GM23248 (cell line): ENCODE data around the gene SLC8A1. TPM values are rescaled to one million over a fixed set of nuclear protein-coding genes. Genes with fewer than 3 reads are reported as not detected.

Source experiments
- DNase-seq: peaks from one replicate; pipeline ENCODE4 v3.0.0-alpha.2; 2015
- H2AFZ ChIP-seq: fragments of 200-600 bp; sonication (generic); 2 replicates; pipeline ENCODE4 v1.6.1; 2016; ENCODE audit warnings: antibody characterized with exemption
- H3F3A ChIP-seq: fragments of 200-600 bp; sonication (generic); 2 replicates; pipeline ENCODE4 v1.6.1; 2016; ENCODE audit warnings: mild to moderate bottlenecking, antibody characterized with exemption, mixed run types; ENCODE audit not compliant: insufficient read depth
- H3K27ac ChIP-seq: fragments of 200-600 bp; sonication (generic); 2 replicates; pipeline ENCODE4 v1.5.1; 2016; ENCODE audit warnings: mild to moderate bottlenecking
- H3K27me3 ChIP-seq: fragments of 200-600 bp; sonication (generic); replicated peaks from 2 replicates; pipeline ENCODE4 v1.6.1; 2016; ENCODE audit warnings: mild to moderate bottlenecking; ENCODE audit not compliant: insufficient read depth
- H3K36me3 ChIP-seq: fragments of 200-600 bp; sonication (generic); 2 replicates; pipeline ENCODE4 v1.6.1; 2016; ENCODE audit warnings: low read depth, mild to moderate bottlenecking
- H3K4me1 ChIP-seq: fragments of 200-600 bp; sonication (generic); 2 replicates; pipeline ENCODE4 v1.6.1; 2016; ENCODE audit warnings: mild to moderate bottlenecking; ENCODE audit not compliant: insufficient read depth
- H3K4me2 ChIP-seq: fragments of 200-600 bp; sonication (generic); one replicate; pipeline ENCODE4 v1.6.1; 2016; ENCODE audit warnings: mild to moderate bottlenecking; ENCODE audit not compliant: unreplicated experiment
- H3K4me3 ChIP-seq: fragments of 200-600 bp; sonication (generic); 2 replicates; pipeline ENCODE4 v1.5.1; 2016; ENCODE audit warnings: mild to moderate bottlenecking
- H3K79me2 ChIP-seq: fragments of 200-600 bp; sonication (generic); 2 replicates; pipeline ENCODE4 v1.6.1; 2016; ENCODE audit warnings: mild to moderate bottlenecking; ENCODE audit not compliant: insufficient read depth
- H3K9ac ChIP-seq: fragments of 200-600 bp; sonication (generic); 2 replicates; pipeline ENCODE4 v1.6.1; 2016; ENCODE audit warnings: mild to moderate bottlenecking
- H3K9me2 ChIP-seq: fragments of 200-600 bp; sonication (generic); 2 replicates; pipeline ENCODE4 v1.6.1; 2016; ENCODE audit warnings: mixed run types, mild to moderate bottlenecking, moderate library complexity; ENCODE audit not compliant: insufficient read depth
- H3K9me3 ChIP-seq: fragments of 200-600 bp; sonication (generic); one replicate; pipeline ENCODE4 v1.6.1; 2017; ENCODE audit warnings: low read depth
- H4K20me1 ChIP-seq: fragments of 200-600 bp; sonication (generic); 2 replicates; pipeline ENCODE4 v1.6.0; 2016; ENCODE audit not compliant: insufficient read depth
- EZH2 ChIP-seq: fragments of 200-600 bp; sonication (generic); IDR thresholded peaks from 2 replicates; pipeline ENCODE4 v1.6.1; 2018; ENCODE audit warnings: antibody characterized with exemption, mild to moderate bottlenecking; ENCODE audit not compliant: insufficient read depth, poor library complexity, severe bottlenecking
- EZH2phosphoT487 ChIP-seq: fragments of 200-600 bp; sonication (generic); IDR thresholded peaks from 2 replicates; pipeline ENCODE4 v1.6.1; 2018; ENCODE audit warnings: antibody characterized with exemption, moderate library complexity, mild to moderate bottlenecking, low read depth; ENCODE audit not compliant: insufficient read depth
- WGBS, 2 experiments: methylation state at CpG; one replicate each; pipeline ENCODE4 v1.1.6; 2015 to 2017; ENCODE audit warnings: low lambda C conversion rate in 2 of 2, low coverage in 1 of 2; ENCODE audit errors: missing lambda C conversion rate in 2 of 2; 5-methylcytosine and 5-hydroxymethylcytosine counted together
- in situ Hi-C: fragments of 300-500 bp; cut with MboI; formaldehyde crosslinking; loops from 2 replicates; pipeline ENCODE4 v1.15.0; 2020
- polyA plus RNA-seq: library from polyadenylated mRNA; unstranded; fragments of >200 nt; fragmentation: Nextera tagmentation; extraction: Ambion mirVana; gene quantifications from 2 replicates; pipeline ENCODE4 v1.2.1, GENCODE V29; 2016
- total RNA-seq: library from RNA; depleted of rRNA; stranded (reverse); fragments of >200 nt; shearing (Covaris generic); gene quantifications from 2 replicates; pipeline ENCODE4 v1.2.3, GENCODE V29; 2014

Gene SLC8A1
- total and polyA plus RNA-seq, 2 experiments from 2014 or later: 13.8 to 83.4 TPM

- Histone ChIP-seq H3K9me2 (no peaks in the 10 kb centered on the region), H3K79me2 (no peaks in the 10 kb centered on the region), H3K36me3 (no peaks in the 10 kb centered on the region), H3K27me3 (no peaks in the 10 kb centered on the region), H3K9me3 (no peaks in the 10 kb centered on the region), H3K4me2 (no peak overlapping the region), H3K9ac (no peak overlapping the region), H3F3A (no peaks in the 10 kb centered on the region), H3K4me3 (no peak overlapping the region), H4K20me1 (no peaks in the 10 kb centered on the region), H3K4me1 (no peaks in the 10 kb centered on the region), H2AFZ (no peak overlapping the region), H3K27ac (no peak overlapping the region)
- no peak for TF ChIP-seq EZH2phosphoT487
- no peak for TF ChIP-seq EZH2
- no peak for DNase-seq
- in situ Hi-C loops: loop anchor here (25.0 kb wide), 1 partner anchor 492 kb away; no protein-coding TSS in a partner anchor
- 77 to 84% methylated on average over 2 of the region's 2 CpGs for WGBS, 2 experiments
These were observed 181.5 kb downstream of the SLC8A1 start for GRCh38 chr2:40270372-40270771.

DNA sequence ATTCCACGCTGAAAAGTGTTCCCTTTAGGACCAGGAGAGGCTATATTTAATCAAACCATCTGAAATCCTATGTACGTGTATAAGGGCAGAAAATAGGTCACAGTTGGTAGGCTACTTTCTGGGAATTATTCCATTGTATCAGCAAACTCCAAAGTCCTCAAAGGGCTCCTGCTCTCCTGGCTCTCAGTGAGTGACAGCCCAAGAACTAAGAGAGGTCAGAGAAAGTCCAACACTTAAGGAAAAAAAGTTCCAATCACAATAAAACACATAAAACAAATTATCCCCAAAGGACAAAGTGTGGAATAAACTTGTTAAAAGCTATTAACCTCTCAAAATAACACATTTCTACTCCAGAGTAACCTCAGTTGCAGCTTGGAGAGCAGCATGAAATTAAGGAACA lies 183.3 kb downstream of the SLC8A1 start:
- DNase-seq: no peak
- Histone ChIP-seq H3K79me2 (0 out of 2 replicates have a peak, but pooled peaks cover under 1% of the 10 kb centered on the region), H3K4me2 (no peak overlapping the region), H3K9ac (no peak overlapping the region), H3K4me3 (no peak overlapping the region), H4K20me1 (no peaks in the 10 kb centered on the region), H3F3A (no peaks in the 10 kb centered on the region), H3K9me2 (no peaks in the 10 kb centered on the region), H3K27me3 (no peaks in the 10 kb centered on the region), H3K27ac (no peak overlapping the region), H3K36me3 (no peaks in the 10 kb centered on the region), H2AFZ (no peak overlapping the region), H3K4me1 (no peaks in the 10 kb centered on the region), H3K9me3 (no peaks in the 10 kb centered on the region)
- TF ChIP-seq EZH2 (no peak), EZH2phosphoT487 (no peak)
- in situ Hi-C loops: loop anchor here (25.0 kb wide), 1 partner anchor 494 kb away; no protein-coding TSS in a partner anchor
- WGBS, 2 experiments: 91 to 94% methylated on average over 2 of the region's 2 CpGs

- no peaks in the 10 kb centered on the region for H3K9me2 ChIP-seq
- H3K27me3 ChIP-seq: no peaks in the 10 kb centered on the region
- WGBS, 2 experiments: 100% methylated on average over 1 of the region's 1 CpG
- no peak overlapping the region for H3K4me3 ChIP-seq
- H3K9me3 ChIP-seq: no peaks in the 10 kb centered on the region
- H3K27ac ChIP-seq: no peak overlapping the region
- TF ChIP-seq EZH2phosphoT487 (no peak), EZH2 (no peak)
- in situ Hi-C loops: loop anchor here (25.0 kb wide), 1 partner anchor 496 kb away; no protein-coding TSS in a partner anchor
- no peak for DNase-seq
- H3K4me2 ChIP-seq: no peak overlapping the region
- no peaks in the 10 kb centered on the region for H3K4me1 ChIP-seq
- peaks cover 16% of the 10 kb centered on the region; the same call in 1 of the 2 replicates for H3K79me2 ChIP-seq
- H4K20me1 ChIP-seq: no peaks in the 10 kb centered on the region
- no peak overlapping the region for H2AFZ ChIP-seq
- no peak overlapping the region for H3K9ac ChIP-seq
- H3F3A ChIP-seq: no peaks in the 10 kb centered on the region
- no peaks in the 10 kb centered on the region for H3K36me3 ChIP-seq
These were observed 185.7 kb downstream of the SLC8A1 start for GRCh38 chr2:40266201-40266600.

DNA sequence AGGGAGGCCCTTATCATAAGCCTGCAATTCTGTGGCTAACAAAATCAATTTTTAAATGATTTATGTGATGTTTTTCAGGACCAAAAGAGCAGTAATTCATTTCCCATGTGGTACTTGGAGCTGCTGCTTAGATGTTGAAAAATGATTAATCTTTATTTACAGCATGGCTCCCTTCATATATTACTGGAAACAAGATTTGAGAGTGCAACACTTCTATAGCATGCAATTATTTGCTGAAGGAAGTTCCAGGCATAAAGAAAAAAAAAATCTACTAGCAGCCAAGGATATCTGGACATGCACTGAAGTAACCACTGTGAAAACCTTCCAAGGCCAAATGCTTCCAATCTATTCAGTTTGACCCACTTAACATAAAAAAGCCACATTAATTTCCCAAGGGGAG lies 186.3 kb downstream of the SLC8A1 start:
- Histone ChIP-seq H3K27ac (no peak overlapping the region), H3K27me3 (no peaks in the 10 kb centered on the region), H3K36me3 (no peaks in the 10 kb centered on the region), H3K4me3 (no peak overlapping the region), H3K9me3 (no peaks in the 10 kb centered on the region), H2AFZ (no peak overlapping the region), H3K9ac (no peak overlapping the region), H3K4me2 (no peak overlapping the region), H3K9me2 (no peaks in the 10 kb centered on the region), H3K4me1 (no peaks in the 10 kb centered on the region), H3F3A (no peaks in the 10 kb centered on the region), H3K79me2 (peaks cover 16% of the 10 kb centered on the region; the same call in 1 of the 2 replicates), H4K20me1 (no peaks in the 10 kb centered on the region)
- in situ Hi-C loops: loop anchor here (25.0 kb wide), 1 partner anchor 497 kb away; no protein-coding TSS in a partner anchor
- DNase-seq: no peak
- TF ChIP-seq EZH2phosphoT487: no peak
- TF ChIP-seq EZH2: no peak

DNA sequence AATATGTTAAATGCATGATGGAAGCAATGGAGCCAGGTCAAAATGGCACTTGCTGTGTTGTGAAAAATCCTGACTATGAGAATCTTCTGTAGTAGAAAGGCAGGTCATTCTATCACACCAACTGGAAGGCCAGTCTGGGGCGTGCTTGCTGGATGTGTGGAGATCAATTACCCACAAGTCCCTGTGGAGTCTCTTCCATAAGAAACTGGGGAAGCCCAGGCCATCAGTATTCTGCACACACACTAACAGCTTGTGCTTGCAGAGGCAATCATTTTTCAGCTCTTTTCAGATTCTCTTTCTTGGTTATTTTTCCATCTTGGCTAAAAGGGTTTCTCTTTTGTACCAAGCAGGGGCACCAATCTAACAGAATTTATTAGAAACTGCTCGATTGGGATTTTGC lies 190.8 kb downstream of the SLC8A1 start:
- H3K79me2 ChIP-seq: peaks cover 22% of the 10 kb centered on the region; the same call in 1 of the 2 replicates
- H3K9me3 ChIP-seq: no peaks in the 10 kb centered on the region
- no peak overlapping the region for H2AFZ ChIP-seq
- no peaks in the 10 kb centered on the region for H3K9me2 ChIP-seq
- no peaks in the 10 kb centered on the region for H4K20me1 ChIP-seq
- in situ Hi-C loops: loop anchor here (25.0 kb wide), 1 partner anchor 501 kb away; no protein-coding TSS in a partner anchor
- no peaks in the 10 kb centered on the region for H3K36me3 ChIP-seq
- H3K9ac ChIP-seq: no peak overlapping the region
- H3K4me2 ChIP-seq: no peak overlapping the region
- H3K4me1 ChIP-seq: peaks cover 7% of the 10 kb centered on the region
- no peak for TF ChIP-seq EZH2
- no peak for TF ChIP-seq EZH2phosphoT487
- no peaks in the 10 kb centered on the region for H3K27me3 ChIP-seq
- no peak overlapping the region for H3K4me3 ChIP-seq
- no peak overlapping the region for H3K27ac ChIP-seq
- no peaks in the 10 kb centered on the region for H3F3A ChIP-seq
- no peak for DNase-seq
- WGBS, 2 experiments: 81 to 94% methylated on average over 2 of the region's 2 CpGs
